Activated B cell treated with CpG ODN at 0.5 μM for 24 hours (primary cell): ENCODE data around the gene WBP1. TPM values are rescaled to one million over a fixed set of nuclear protein-coding genes. Genes with fewer than 3 reads are reported as not detected.

Experiments
- ATAC-seq: fragments of 200-7000 bp; cut with Tn5 transposase; one replicate; pipeline ENCODE4 v1.10.0; 2021; ENCODE audit warnings: low read depth, mild to moderate bottlenecking, moderate library complexity
- CTCF ChIA-PET: fragments of 350-600 bp; sonication (Branson Sonifier 250); formaldehyde crosslinking; loops from one replicate; lab custom pipeline; 2021; ENCODE audit warnings: antibody characterized with exemption; lab: Charles Lee
- POLR2A ChIA-PET: fragments of 350-600 bp; sonication (Branson Sonifier 250); formaldehyde crosslinking; loops from one replicate; lab custom pipeline; 2021; ENCODE audit warnings: antibody characterized with exemption; lab: Charles Lee
- DNase-seq: peaks from one replicate; pipeline ENCODE4 v3.0.0; 2022
- H3K27ac Mint-ChIP-seq: one replicate; pipeline ENCODE4 v1.8.0; 2020; ENCODE audit warnings: mixed read lengths
- H3K27me3 Mint-ChIP-seq: one replicate; pipeline ENCODE4 v1.8.0; 2021; ENCODE audit warnings: mixed read lengths
- H3K36me3 Mint-ChIP-seq: one replicate; pipeline ENCODE4 v1.8.0; 2021; ENCODE audit warnings: low read depth, mixed read lengths
- H3K4me1 Mint-ChIP-seq: one replicate; pipeline ENCODE4 v1.8.0; 2021; ENCODE audit warnings: mixed read lengths
- H3K4me3 Mint-ChIP-seq: one replicate; pipeline ENCODE4 v1.8.0; 2020; ENCODE audit warnings: mild to moderate bottlenecking, mixed read lengths
- H3K9me3 Mint-ChIP-seq: one replicate; pipeline ENCODE4 v1.8.0; 2020; ENCODE audit warnings: mixed read lengths
- CTCF ChIP-seq: fragments of 200-600 bp; IDR thresholded peaks from one replicate; pipeline ENCODE4 v1.8.0; 2022; ENCODE audit warnings: antibody characterized with exemption, mild to moderate bottlenecking
- intact Hi-C: fragments of 100-400 bp; cut with micrococcal nuclease; formaldehyde crosslinking; loops from one replicate; pipeline ENCODE4 v1.15.1; 2024
- total RNA-seq: library from RNA; stranded (reverse); gene quantifications from 2 replicates; pipeline ENCODE4 v1.2.3, GENCODE V29; 2022

WBP1 gene
- total RNA-seq, 1 donor from 2014 or later: 65.3 TPM

GRCh38 chr2:74415762-74416395 lies 42.4 kb upstream of the WBP1 start:
- intact Hi-C loops: no loop called here
- H3K36me3 Mint-ChIP-seq: no peaks in the 10 kb centered on the region
- ATAC-seq: no peak
- H3K27ac Mint-ChIP-seq: peak overlapping the region; percentile 59
- no peaks in the 10 kb centered on the region for H3K27me3 Mint-ChIP-seq
- no peaks in the 10 kb centered on the region for H3K9me3 Mint-ChIP-seq
- peak overlapping the region; percentile 80 for H3K4me3 Mint-ChIP-seq
- no peak for DNase-seq
- POLR2A ChIA-PET: interaction anchor here (0.6 to 2.1 kb wide), 6 partner anchors 24 to 66 kb away, joined by 3 to 8 read pairs (median 4); partner anchors contain the start of genes CCDC142, INO80B, MRPL53 and WBP1
- no peak for TF ChIP-seq CTCF
- peaks cover 60% of the 10 kb centered on the region for H3K4me1 Mint-ChIP-seq
- CTCF ChIA-PET: interaction anchor here (2.6 kb wide), 1 partner anchor 23 kb away, joined by 14 read pairs; no protein-coding TSS in a partner anchor

- no peak for DNase-seq
Observed at GRCh38 chr2:74416778-74417177, 41.5 kb upstream of the WBP1 start.

GRCh38 chr2:74417197-74417596 lies 41.0 kb upstream of the WBP1 start:
- DNase-seq (no peak), ATAC-seq (no peak)
- intact Hi-C loops: no loop called here
- ChIA-PET CTCF (no interaction called here), POLR2A (no interaction called here)
- H3K4me3 Mint-ChIP-seq: no peak overlapping the region
- H3K36me3 Mint-ChIP-seq: peaks cover 4% of the 10 kb centered on the region
- no peaks in the 10 kb centered on the region for H3K9me3 Mint-ChIP-seq
- peak overlapping the region; percentile 9 for H3K27ac Mint-ChIP-seq
- H3K4me1 Mint-ChIP-seq: peaks cover 69% of the 10 kb centered on the region
- TF ChIP-seq CTCF: no peak
- H3K27me3 Mint-ChIP-seq: no peaks in the 10 kb centered on the region

More at GRCh38 chr2:74416778-74417177, 41.5 kb upstream of the WBP1 start:
- ChIA-PET POLR2A (no interaction called here), CTCF (no interaction called here)
- intact Hi-C loops: no loop called here
- no peak overlapping the region for H3K4me3 Mint-ChIP-seq
- TF ChIP-seq CTCF: no peak
- H3K4me1 Mint-ChIP-seq: peaks cover 65% of the 10 kb centered on the region
- peak overlapping the region; percentile 9 for H3K27ac Mint-ChIP-seq
- H3K27me3 Mint-ChIP-seq: no peaks in the 10 kb centered on the region
- ATAC-seq: no peak
- H3K36me3 Mint-ChIP-seq: peaks cover 2% of the 10 kb centered on the region
- H3K9me3 Mint-ChIP-seq: no peaks in the 10 kb centered on the region

GRCh38 chr2:74417763-74418162 lies 40.5 kb upstream of the WBP1 start:
- H3K27me3 Mint-ChIP-seq: no peaks in the 10 kb centered on the region
- peaks cover 70% of the 10 kb centered on the region for H3K4me1 Mint-ChIP-seq

More at GRCh38 chr2:74417763-74418162, 40.5 kb upstream of the WBP1 start:
- H3K9me3 Mint-ChIP-seq: no peaks in the 10 kb centered on the region
- ATAC-seq: no peak
- H3K36me3 Mint-ChIP-seq: peaks cover 4% of the 10 kb centered on the region
- no peak overlapping the region for H3K4me3 Mint-ChIP-seq
- no peak for DNase-seq
- no peak overlapping the region for H3K27ac Mint-ChIP-seq
- intact Hi-C loops: no loop called here
- POLR2A ChIA-PET: interaction anchor here (1.6 kb wide), 1 partner anchor 26 kb away, joined by 5 read pairs; no protein-coding TSS in a partner anchor
- no peak for TF ChIP-seq CTCF
- CTCF ChIA-PET: interaction anchor here (0.8 kb wide), 1 partner anchor 26 kb away, joined by 3 read pairs; no protein-coding TSS in a partner anchor
